ENCODE data around the gene MDFIC. TPM values are rescaled to one million over a fixed set of nuclear protein-coding genes. Genes with fewer than 3 reads are reported as not detected.

MDFIC gene
- total and polyA plus RNA-seq, 2 experiments from 2014 or later: 3.0 to 5.2 TPM

- Histone ChIP-seq H3K9me2 (ENCODE audit: insufficient read depth) (peaks cover 5% of the 10 kb centered on the region; the same call in 1 of the 2 replicates), H3K79me2 (replicated peaks; ENCODE audit: insufficient read depth) (no peaks in the 10 kb centered on the region), H2AFZ (no peak overlapping the region), H3K36me3 (ENCODE audit: insufficient read depth) (no peaks in the 10 kb centered on the region), H3K27ac (ENCODE audit: low read depth) (peak overlapping the region; percentile 72), H3K27me3 (ENCODE audit: insufficient read depth) (peaks cover under 1% of the 10 kb centered on the region; the same call in 1 of the 2 replicates), H3K4me2 (peak overlapping the region; percentile 16; the same call in 1 of the 2 replicates), H3K4me1 (ENCODE audit: insufficient read depth) (peaks cover 37% of the 10 kb centered on the region), H4K20me1 (replicated peaks; ENCODE audit: insufficient read depth) (no peaks in the 10 kb centered on the region), H3K4me3 (no peak overlapping the region), H3F3A (replicated peaks; ENCODE audit: low read depth) (no peaks in the 10 kb centered on the region)
- TF ChIP-seq CTCF (conservative IDR thresholded peaks at IDR 0.05; ENCODE audit: low read depth in 2 of 2) (peak; percentile 37 to 40), EZH2 (IDR thresholded peaks at IDR 0.05; ENCODE audit: low read depth, unreplicated experiment) (no peak)
- Mint-ChIP-seq H3K36me3 (ENCODE audit: low read depth) (no peaks in the 10 kb centered on the region), H3K9me3 (no peaks in the 10 kb centered on the region), H3K27me3 (ENCODE audit: insufficient read depth, low read depth, poor library complexity) (no peaks in the 10 kb centered on the region), H3K4me1 (peaks cover 16% of the 10 kb centered on the region), H3K4me3 (no peak overlapping the region), H3K27ac (no peak overlapping the region)
- ATAC-seq (no peak), DNase-seq (ENCODE audit: low spot score) (no peak)
These were observed 7.7 kb downstream of the MDFIC start for GRCh38 chr7:114929570-114929969.

- Histone ChIP-seq H3K4me3 (no peak overlapping the region), H3K9me2 (ENCODE audit: insufficient read depth) (peaks cover 5% of the 10 kb centered on the region; the same call in 1 of the 2 replicates), H3K4me1 (ENCODE audit: insufficient read depth) (peaks cover 37% of the 10 kb centered on the region), H3K27me3 (ENCODE audit: insufficient read depth) (no peaks in the 10 kb centered on the region), H4K20me1 (replicated peaks; ENCODE audit: insufficient read depth) (no peaks in the 10 kb centered on the region), H3F3A (replicated peaks; ENCODE audit: low read depth) (no peaks in the 10 kb centered on the region), H3K36me3 (ENCODE audit: insufficient read depth) (no peaks in the 10 kb centered on the region), H3K79me2 (replicated peaks; ENCODE audit: insufficient read depth) (no peaks in the 10 kb centered on the region), H3K4me2 (peak overlapping the region; percentile 36), H2AFZ (no peak overlapping the region), H3K27ac (ENCODE audit: low read depth) (peak overlapping the region; percentile 72; the same call in 1 of the 2 replicates)
- H3K36me3 Mint-ChIP-seq (ENCODE audit: low read depth): no peaks in the 10 kb centered on the region
- H3K27ac Mint-ChIP-seq: no peak overlapping the region
- ATAC-seq: peak; percentile 95
- peaks cover 20% of the 10 kb centered on the region for H3K4me1 Mint-ChIP-seq
- no peaks in the 10 kb centered on the region for H3K27me3 Mint-ChIP-seq (ENCODE audit: insufficient read depth, low read depth, poor library complexity)
- DNase-seq (ENCODE audit: low spot score): peak; percentile 63
- TF ChIP-seq ZNF462 (CRISPR knock-in tag; IDR thresholded peaks at IDR 0.05) (peak; percentile 84), NANOG (IDR thresholded peaks at IDR 0.05; ENCODE audit: borderline replicate concordance) (peak; percentile 88), CREB1 (CRISPR knock-in tag; IDR thresholded peaks at IDR 0.05; ENCODE audit: low read depth) (no peak)
- H3K9me3 Mint-ChIP-seq: no peaks in the 10 kb centered on the region
- no peak overlapping the region for H3K4me3 Mint-ChIP-seq
These were observed 8.3 kb downstream of the MDFIC start for GRCh38 chr7:114930107-114930661.
